ENCODE data around the gene ST6GALNAC4. TPM values are rescaled to one million over a fixed set of nuclear protein-coding genes. Genes with fewer than 3 reads are reported as not detected.

Gene ST6GALNAC4
- total and polyA plus RNA-seq, 10 of the 15 experiments (the other 5 are each of a cell fraction or from before 2014, with no cell fraction given), result 4.2 to 63.2 (median 35.2) TPM

- in situ Hi-C loops (cut with MboI) (no loop called here), intact Hi-C loops (cut with micrococcal nuclease; ENCODE audit: unreplicated experiment) (no loop called here)
- H3K4me2 ChIP-seq (ENCODE audit: control insufficient read depth, insufficient read depth), result no peak overlapping the region
- WGBS (ENCODE audit: insufficient coverage, insufficient replicate concordance, low lambda C conversion rate, missing lambda C conversion rate), result 69% methylated on average over 8 of the region's 8 CpGs
- peaks cover 2% of the 10 kb centered on the region; the same call in 1 of the 2 replicates for H4K20me1 ChIP-seq (ENCODE audit: control insufficient read depth, insufficient read depth)
- POLR2A ChIA-PET, result interaction anchor here (0.6 to 1.2 kb wide), 4 partner anchors 10 to 529 kb away, joined by 3 to 7 read pairs (median 4); partner anchors contain the start of gene TOR2A
- CTCF ChIA-PET, result interaction anchor here (0.6 to 9.9 kb wide), 5 partner anchors 10 to 502 kb away, joined by 3 to 91 read pairs (median 6); partner anchors contain the start of gene TOR2A
- DNase-seq (ENCODE audit: low read depth, low spot score), result no peak
- no peaks in the 10 kb centered on the region for H3K36me3 ChIP-seq (ENCODE audit: control insufficient read depth in 2 of 2, insufficient read depth in 2 of 2, low read length in 1 of 2)
- no peak overlapping the region for H3K9ac ChIP-seq (ENCODE audit: control insufficient read depth, insufficient read depth, low read length)
- BruUV-seq (replicated peaks), result no TSS peak
- peaks cover 8% of the 10 kb centered on the region for H3K4me1 ChIP-seq (ENCODE audit: control insufficient read depth, insufficient read depth, low read length)
- H3K27me3 ChIP-seq (replicated peaks in 1 of 2; ENCODE audit: control insufficient read depth in 2 of 2, insufficient read depth in 2 of 2, low read length in 1 of 2), result peaks cover 2 to 4% of the 10 kb centered on the region in 2 experiments; a peak in 3 of 4 replicates
- TF ChIP-seq USF1 (IDR thresholded peaks at IDR 0.05; ENCODE audit: borderline replicate concordance, extremely low read length, insufficient read depth, low read depth, low read length), result no peak
- no peak for TF ChIP-seq POU2F2 (IDR thresholded peaks at IDR 0.05; ENCODE audit: borderline replicate concordance, low read depth, low read length)
- no peak for TF ChIP-seq SUZ12 (IDR thresholded peaks at IDR 0.05; ENCODE audit: unreplicated experiment)
- no peak for TF ChIP-seq NFIC (IDR thresholded peaks at IDR 0.05; ENCODE audit: low read depth, low read length)
- no peak for TF ChIP-seq NFXL1 (IDR thresholded peaks at IDR 0.05; ENCODE audit: borderline replicate concordance)
- no peak for TF ChIP-seq HCFC1 (IDR thresholded peaks at IDR 0.05; ENCODE audit: low read length)
- TF ChIP-seq SRF (IDR thresholded peaks at IDR 0.05; ENCODE audit: low read depth in 2 of 2, low read length in 2 of 2), result no peak
- no peak for TF ChIP-seq BRCA1 (IDR thresholded peaks at IDR 0.05; ENCODE audit: low read depth, low read length)
- TF ChIP-seq YBX1 (IDR thresholded peaks at IDR 0.05), result no peak
- TF ChIP-seq SREBF2 (IDR thresholded peaks at IDR 0.05; ENCODE audit: low read length), result no peak
- TF ChIP-seq RB1 (IDR thresholded peaks at IDR 0.05; ENCODE audit: borderline replicate concordance), result no peak
- TF ChIP-seq ZZZ3 (IDR thresholded peaks at IDR 0.05; ENCODE audit: control insufficient read depth, insufficient read length, low read depth), result no peak
- no peak overlapping the region for H3K4me3 ChIP-seq
- no peak for ATAC-seq
- H3K9me3 ChIP-seq (replicated peaks; ENCODE audit: control insufficient read depth, insufficient read depth, low read length), result no peaks in the 10 kb centered on the region
- RAD21 ChIA-PET (ENCODE audit: unreplicated experiment), result interaction anchor here (0.7 to 1.3 kb wide), 3 partner anchors 139 to 189 kb away, joined by 3 to 4 read pairs (median 3); partner anchors contain the start of gene TOR2A
- H3K27ac ChIP-seq (ENCODE audit: control insufficient read depth, insufficient read depth), result no peak overlapping the region
- H2AFZ ChIP-seq (ENCODE audit: control insufficient read depth, low read depth, low read length), result no peak overlapping the region
- FAIRE-seq, result no peak
- no peaks in the 10 kb centered on the region for H3K79me2 ChIP-seq (ENCODE audit: control insufficient read depth, insufficient read depth, low read length)
- SMC1A ChIA-PET (ENCODE audit: uncharacterized antibody, unreplicated experiment), result interaction anchor here (0.8 to 0.9 kb wide), 2 partner anchors 53 to 189 kb away, joined by 3 read pairs; no protein-coding TSS in a partner anchor
Measured at GRCh38 chr9:127923771-127924170, 6.9 kb upstream of the ST6GALNAC4 start.
